Measurements from ENCODE around the gene CCL18.
A peak's percentile ranks its signal among the peaks of the same experiment; 100 is the strongest.
"Not testable (repeated sequence)": the region's sequence is repeated elsewhere in the genome, so short reads cannot be mapped to it uniquely, and the experiment has no call there.

The CCL18 gene

DNA sequence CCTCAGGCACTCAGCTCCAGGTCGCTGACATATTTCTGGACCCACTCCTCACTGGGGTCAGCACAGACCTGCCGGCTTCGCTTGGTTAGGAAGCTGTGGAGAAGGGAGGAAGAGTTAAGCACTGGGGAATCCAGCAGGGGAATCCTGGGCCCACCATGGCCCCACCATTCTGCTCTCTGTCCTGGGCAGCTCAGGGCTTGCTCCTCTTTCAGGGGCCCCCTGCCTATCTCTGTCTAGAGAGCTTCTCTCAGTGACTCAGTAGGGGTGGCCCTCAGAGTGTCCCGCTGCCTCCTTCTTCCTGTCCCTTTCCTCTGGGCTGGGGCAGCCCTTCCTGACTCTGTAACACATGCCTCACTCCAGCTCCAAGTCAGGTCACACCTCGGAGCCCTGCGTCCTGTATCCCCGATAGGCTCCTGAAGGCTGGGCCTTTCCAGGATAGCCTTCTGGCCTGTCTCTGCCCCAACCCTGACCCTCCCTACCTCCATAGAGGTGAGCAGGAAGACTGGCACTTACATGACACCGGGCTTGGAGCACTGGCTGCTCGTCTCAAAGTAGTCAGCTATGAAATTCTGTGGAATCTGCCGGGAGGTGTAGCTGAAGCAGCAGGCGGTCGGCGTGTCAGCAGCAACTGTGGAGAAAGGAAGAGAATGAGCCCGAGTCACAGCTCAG, 24.7 kb downstream of the CCL18 start:
- H3K27me3 Mint-ChIP-seq: peaks cover 13% of the 10 kb centered on the region
- peak overlapping the region; percentile 8 for H3K4me3 Mint-ChIP-seq
- no peaks in the 10 kb centered on the region for H3K4me1 Mint-ChIP-seq
- H3K27ac Mint-ChIP-seq: no peak overlapping the region
- no peaks in the 10 kb centered on the region for H3K36me3 Mint-ChIP-seq
- no peaks in the 10 kb centered on the region for H3K9me3 Mint-ChIP-seq

DNA sequence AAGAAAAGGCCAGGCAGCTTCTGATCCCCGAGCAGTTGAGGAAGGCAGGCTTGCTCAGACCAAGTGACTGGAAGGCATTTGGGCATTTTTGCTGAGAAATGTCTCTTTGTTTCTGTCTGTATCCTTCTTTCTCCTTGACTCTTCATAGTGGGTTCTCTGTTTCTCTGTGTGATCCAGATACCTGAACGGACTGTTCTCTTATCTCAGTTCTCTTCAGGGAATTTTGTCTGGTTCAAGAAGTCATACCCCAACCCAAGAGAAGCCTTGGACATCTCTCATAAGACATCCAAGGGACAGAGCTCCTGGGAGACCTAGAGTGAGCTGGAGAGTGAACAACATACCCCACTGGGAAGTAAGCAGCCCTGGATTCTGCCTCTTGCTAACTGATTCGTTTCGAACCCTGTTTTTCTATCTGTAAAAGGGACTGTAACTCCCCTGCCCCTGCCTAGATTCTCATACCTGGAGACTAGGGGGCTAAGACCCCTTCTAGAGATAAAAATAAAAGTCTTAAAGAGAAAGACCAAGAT, 25.3 kb downstream of the CCL18 start:
- H3K4me1 Mint-ChIP-seq: no peaks in the 10 kb centered on the region
- no peaks in the 10 kb centered on the region for H3K36me3 Mint-ChIP-seq
- peak overlapping the region; percentile 8 for H3K4me3 Mint-ChIP-seq
- H3K27ac Mint-ChIP-seq: no peak overlapping the region
- no peaks in the 10 kb centered on the region for H3K9me3 Mint-ChIP-seq
- peaks cover 12% of the 10 kb centered on the region for H3K27me3 Mint-ChIP-seq

GRCh38 chr17:36089888-36090836, 26.1 kb downstream of the CCL18 start, which contains the start of gene CCL3:
Gene CCL3 (minus strand): TSS chr17:36090143. CDS start chr17:36090058, 85 bp downstream.
- Mint-ChIP-seq H3K36me3 (no peaks in the 10 kb centered on the region), H3K4me1 (no peaks in the 10 kb centered on the region), H3K9me3 (no peaks in the 10 kb centered on the region), H3K27me3 (peaks cover 10% of the 10 kb centered on the region), H3K4me3 (peak within 1 kb of the TSS; percentile 8), H3K27ac (peak within 1 kb of the TSS; percentile 11)

GRCh38 chr17:36092230-36092629, 28.2 kb downstream of the CCL18 start:
- no peaks in the 10 kb centered on the region for H3K36me3 Mint-ChIP-seq
- no peak overlapping the region for H3K27ac Mint-ChIP-seq
- H3K4me1 Mint-ChIP-seq: no peaks in the 10 kb centered on the region
- H3K9me3 Mint-ChIP-seq: no peaks in the 10 kb centered on the region
- no peak overlapping the region for H3K4me3 Mint-ChIP-seq
- H3K27me3 Mint-ChIP-seq: peaks cover 10% of the 10 kb centered on the region

DNA sequence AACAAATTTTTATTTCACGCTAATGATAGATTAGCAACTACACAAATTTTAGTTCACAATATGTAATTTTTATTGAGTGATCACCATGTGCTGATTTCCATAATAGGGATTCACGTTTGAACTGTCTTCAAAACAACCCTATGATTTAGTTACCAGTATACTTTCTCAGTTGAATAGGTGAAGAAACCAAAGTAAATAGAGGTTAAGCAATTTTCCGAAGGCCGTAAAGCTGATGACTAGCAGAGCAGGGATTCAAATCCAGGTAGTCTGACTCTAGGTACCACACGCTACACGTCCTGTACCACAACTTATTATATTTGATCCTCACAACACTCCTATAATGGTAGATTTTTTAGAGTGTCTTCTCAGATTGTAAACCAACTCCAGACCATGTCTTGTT, 28.6 kb downstream of the CCL18 start:
- not testable (repeated sequence) for H3K27ac Mint-ChIP-seq

GRCh38 chr17:36094232-36094631, 30.2 kb downstream of the CCL18 start:
- peaks cover 10% of the 10 kb centered on the region for H3K27me3 Mint-ChIP-seq
- no peak overlapping the region for H3K4me3 Mint-ChIP-seq
- no peaks in the 10 kb centered on the region for H3K36me3 Mint-ChIP-seq
- no peaks in the 10 kb centered on the region for H3K9me3 Mint-ChIP-seq
- H3K27ac Mint-ChIP-seq: no peak overlapping the region
- no peaks in the 10 kb centered on the region for H3K4me1 Mint-ChIP-seq

More for the DNA sequence above, 28.6 kb downstream of the CCL18 start:
- H3K4me1 Mint-ChIP-seq, H3K9me3 Mint-ChIP-seq, H3K36me3 Mint-ChIP-seq, H3K4me3 Mint-ChIP-seq: not testable (repeated sequence)
- H3K27me3 Mint-ChIP-seq: peaks cover 10% of the 10 kb centered on the region

DNA sequence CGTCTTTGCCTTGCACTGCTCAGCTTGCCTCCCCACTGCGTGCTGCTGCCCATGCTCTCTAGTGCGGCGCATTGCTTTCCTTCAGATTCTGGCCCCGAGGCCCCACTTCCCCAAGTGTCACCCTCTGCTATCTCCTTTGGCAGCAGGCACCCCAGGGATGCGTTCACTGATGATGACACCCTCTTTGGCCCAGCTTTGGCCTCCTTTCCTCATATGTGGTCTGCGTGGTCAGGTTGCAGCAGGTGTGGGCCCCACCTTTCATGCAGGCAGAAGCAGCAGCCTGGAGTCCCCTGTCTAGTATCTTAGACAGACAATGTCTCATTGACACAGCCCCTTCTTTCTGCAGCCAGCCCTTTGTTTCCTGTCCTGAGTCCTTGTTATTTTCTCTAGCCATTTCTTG, 30.7 kb downstream of the CCL18 start:
- H3K27ac Mint-ChIP-seq: no peak overlapping the region
- no peaks in the 10 kb centered on the region for H3K4me1 Mint-ChIP-seq
- H3K9me3 Mint-ChIP-seq: no peaks in the 10 kb centered on the region
- no peak overlapping the region for H3K4me3 Mint-ChIP-seq
- H3K27me3 Mint-ChIP-seq: peaks cover 10% of the 10 kb centered on the region
- H3K36me3 Mint-ChIP-seq: no peaks in the 10 kb centered on the region

DNA sequence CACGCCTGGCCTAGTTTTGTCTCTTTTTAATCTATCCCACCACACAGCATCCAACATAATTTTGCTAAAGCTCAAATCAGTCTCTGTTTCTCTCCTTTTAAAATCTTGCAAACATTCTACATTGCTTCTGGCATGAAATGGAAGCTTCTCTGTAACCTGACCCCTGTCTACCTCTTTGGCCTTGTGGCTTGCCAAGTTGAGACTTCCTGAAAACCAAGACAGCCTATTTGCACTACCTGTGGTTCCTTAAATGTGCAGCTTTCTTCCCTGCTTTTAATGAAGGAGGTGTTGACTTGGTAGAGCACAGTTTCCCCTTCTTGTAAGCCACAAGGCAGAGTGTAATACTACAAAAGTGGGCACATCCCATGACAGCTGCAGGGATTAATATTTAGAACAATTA, 31.9 kb downstream of the CCL18 start:
- no peak overlapping the region for H3K27ac Mint-ChIP-seq
- peaks cover 11% of the 10 kb centered on the region for H3K27me3 Mint-ChIP-seq
- H3K36me3 Mint-ChIP-seq: peaks cover 2% of the 10 kb centered on the region
- H3K9me3 Mint-ChIP-seq: no peaks in the 10 kb centered on the region
- no peaks in the 10 kb centered on the region for H3K4me1 Mint-ChIP-seq
- no peak overlapping the region for H3K4me3 Mint-ChIP-seq

- H3K4me1 Mint-ChIP-seq: not testable (repeated sequence)
These were observed 34.9 kb downstream of the CCL18 start for GRCh38 chr17:36099004-36099403.

DNA sequence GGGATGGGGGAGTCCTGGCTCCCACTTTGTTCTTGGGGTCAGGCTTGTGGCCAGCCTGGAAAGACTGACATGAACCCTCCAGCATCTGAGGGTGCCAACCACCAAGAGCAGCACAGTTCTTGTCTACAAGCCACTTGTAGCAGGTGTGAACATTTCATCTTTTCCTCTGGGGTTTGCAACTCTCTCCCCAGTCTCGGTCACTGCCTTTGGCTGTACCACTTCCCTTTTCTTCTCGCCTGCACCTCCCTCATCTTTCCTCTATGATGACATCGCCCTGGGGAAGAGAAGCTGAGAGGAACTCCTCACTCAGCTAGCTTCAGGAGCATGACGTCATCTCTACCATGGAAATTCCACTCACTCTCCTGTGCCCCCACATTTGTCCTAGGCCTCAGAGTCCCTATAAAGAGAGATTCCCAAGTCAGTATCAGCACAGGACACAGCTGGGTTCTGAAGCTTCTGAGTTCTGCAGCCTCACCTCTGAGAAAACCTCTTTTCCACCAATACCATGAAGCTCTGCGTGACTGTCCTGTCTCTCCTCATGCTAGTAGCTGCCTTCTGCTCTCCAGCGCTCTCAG, 39.4 kb downstream of the CCL18 start, which contains the start of gene CCL4:
CCL4 (plus strand) TSS at position 427 of the 575 bp plus-strand sequence; CDS start at position 506, 79 bp downstream.
- H3K27ac Mint-ChIP-seq, H3K4me1 Mint-ChIP-seq, H3K36me3 Mint-ChIP-seq, H3K9me3 Mint-ChIP-seq: not testable (repeated sequence)
- Mint-ChIP-seq H3K4me3 (peak within 1 kb of the TSS; percentile 77), H3K27me3 (peaks cover 13% of the 10 kb centered on the region)

More at GRCh38 chr17:36099004-36099403, 34.9 kb downstream of the CCL18 start:
- not testable (repeated sequence) for H3K27ac Mint-ChIP-seq, H3K9me3 Mint-ChIP-seq, H3K27me3 Mint-ChIP-seq, H3K36me3 Mint-ChIP-seq, H3K4me3 Mint-ChIP-seq

GRCh38 chr17:36104246-36104645, 40.2 kb downstream of the CCL18 start:
- not testable (repeated sequence) for H3K27ac Mint-ChIP-seq, H3K9me3 Mint-ChIP-seq, H3K36me3 Mint-ChIP-seq, H3K4me1 Mint-ChIP-seq
- Mint-ChIP-seq H3K4me3 (peak overlapping the region; percentile 77), H3K27me3 (peaks cover 13% of the 10 kb centered on the region)

GRCh38 chr17:36104701-36105181, 40.7 kb downstream of the CCL18 start:
- peaks cover 2% of the 10 kb centered on the region for H3K36me3 Mint-ChIP-seq
- peak overlapping the region; percentile 77 for H3K4me3 Mint-ChIP-seq
- H3K9me3 Mint-ChIP-seq: no peaks in the 10 kb centered on the region
- H3K27ac Mint-ChIP-seq: no peak overlapping the region
- no peaks in the 10 kb centered on the region for H3K4me1 Mint-ChIP-seq
- peaks cover 13% of the 10 kb centered on the region for H3K27me3 Mint-ChIP-seq

- H3K4me1 Mint-ChIP-seq: no peaks in the 10 kb centered on the region
- peaks cover 11% of the 10 kb centered on the region for H3K27me3 Mint-ChIP-seq
- no peaks in the 10 kb centered on the region for H3K9me3 Mint-ChIP-seq
- no peak overlapping the region for H3K27ac Mint-ChIP-seq
- H3K4me3 Mint-ChIP-seq: peak overlapping the region; percentile 37
- no peaks in the 10 kb centered on the region for H3K36me3 Mint-ChIP-seq
These were observed 41.9 kb downstream of the CCL18 start for GRCh38 chr17:36105781-36106492.

- Mint-ChIP-seq H3K4me1 (no peaks in the 10 kb centered on the region), H3K4me3 (no peak overlapping the region), H3K27me3 (peaks cover 11% of the 10 kb centered on the region), H3K9me3 (no peaks in the 10 kb centered on the region), H3K27ac (no peak overlapping the region), H3K36me3 (no peaks in the 10 kb centered on the region)
These were observed 42.4 kb downstream of the CCL18 start for GRCh38 chr17:36106493-36106835.

DNA sequence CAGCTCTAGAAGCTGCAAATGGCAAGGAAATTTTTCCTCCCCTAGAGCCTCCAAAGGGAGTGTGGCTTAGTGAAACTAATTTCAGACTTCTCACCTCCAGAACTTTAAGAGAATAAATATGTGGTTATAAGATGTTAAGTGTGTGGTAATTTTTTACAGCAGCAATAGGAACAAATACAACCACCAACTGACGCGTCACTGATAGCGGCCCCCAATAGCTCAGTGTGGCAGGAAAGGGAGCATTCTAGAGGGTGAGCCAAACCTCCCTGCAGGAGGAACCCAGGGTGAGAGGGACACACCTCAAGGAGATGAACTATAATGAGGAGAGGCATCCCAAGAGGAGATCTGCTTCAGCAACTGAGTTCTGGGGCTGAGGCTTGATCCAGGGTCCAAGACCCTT, 43.6 kb downstream of the CCL18 start:
- Mint-ChIP-seq H3K36me3 (no peaks in the 10 kb centered on the region), H3K4me3 (no peak overlapping the region), H3K4me1 (no peaks in the 10 kb centered on the region), H3K27ac (no peak overlapping the region), H3K27me3 (peaks cover 11% of the 10 kb centered on the region), H3K9me3 (peaks cover 3% of the 10 kb centered on the region)
